Activated CD4-positive, alpha-beta T cell treated with anti-CD3 and anti-CD28 coated beads, Interleukin-2, amount 50 U/mL, for 1 hour (primary cell): Measurements from ENCODE around the gene RRAGD.
A peak's percentile ranks its signal among the peaks of the same experiment; 100 is the strongest.

Source experiments
- DNase-seq: peaks from one replicate; pipeline ENCODE4 v3.0.0-alpha.2; 2020

Gene RRAGD, protein sequence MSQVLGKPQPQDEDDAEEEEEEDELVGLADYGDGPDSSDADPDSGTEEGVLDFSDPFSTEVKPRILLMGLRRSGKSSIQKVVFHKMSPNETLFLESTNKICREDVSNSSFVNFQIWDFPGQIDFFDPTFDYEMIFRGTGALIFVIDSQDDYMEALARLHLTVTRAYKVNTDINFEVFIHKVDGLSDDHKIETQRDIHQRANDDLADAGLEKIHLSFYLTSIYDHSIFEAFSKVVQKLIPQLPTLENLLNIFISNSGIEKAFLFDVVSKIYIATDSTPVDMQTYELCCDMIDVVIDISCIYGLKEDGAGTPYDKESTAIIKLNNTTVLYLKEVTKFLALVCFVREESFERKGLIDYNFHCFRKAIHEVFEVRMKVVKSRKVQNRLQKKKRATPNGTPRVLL

GRCh38 chr6:89412071-89413005 lies at the start of gene RRAGD:
RRAGD (minus strand) TSS chr6:89412273; CDS start chr6:89411993, 280 bp downstream.
- DNase-seq, result peak; percentile 50

DNA sequence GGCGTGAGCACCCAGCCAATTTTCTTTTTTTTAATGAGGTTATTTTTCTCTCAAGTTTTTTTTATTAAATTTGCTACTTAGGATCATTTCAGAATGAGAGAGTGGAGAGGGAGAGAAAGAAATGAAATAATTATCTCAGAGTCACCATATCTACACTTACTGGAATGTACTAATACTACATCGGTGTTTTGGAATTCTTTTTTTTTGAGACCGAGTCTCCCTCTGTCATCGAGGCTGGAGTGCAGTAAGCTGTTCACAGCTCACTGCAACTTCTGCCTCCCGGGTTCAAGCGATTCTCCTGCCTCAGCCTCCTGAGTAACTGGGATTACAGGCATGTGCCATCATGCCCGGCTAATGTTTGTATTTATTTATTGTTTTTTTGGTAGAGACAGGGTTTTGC lies 48.6 kb upstream of the RRAGD start:
- DNase-seq, result no peak

GRCh38 chr6:89459501-89459900 lies 47.4 kb upstream of the RRAGD start:
- DNase-seq, result no peak

DNA sequence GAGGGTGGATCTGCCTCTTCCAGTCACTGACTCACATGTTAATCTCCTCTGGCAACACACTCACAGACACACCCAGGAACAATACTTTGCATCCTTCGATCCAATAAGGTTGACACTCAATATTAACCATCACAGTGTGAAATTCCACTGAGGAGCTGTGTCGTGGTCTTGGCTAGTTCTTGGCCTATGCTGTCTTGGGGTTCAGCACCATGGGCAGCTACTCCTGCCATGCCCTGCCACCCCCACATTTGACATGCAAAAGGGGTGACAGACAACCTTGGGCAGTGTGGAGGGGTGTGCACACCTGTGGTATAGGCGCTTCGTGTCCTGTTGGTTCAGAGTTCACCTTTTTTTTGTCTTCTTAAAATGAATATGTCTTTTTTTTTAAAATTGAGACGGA lies 46.6 kb upstream of the RRAGD start:
- no peak for DNase-seq

DNA sequence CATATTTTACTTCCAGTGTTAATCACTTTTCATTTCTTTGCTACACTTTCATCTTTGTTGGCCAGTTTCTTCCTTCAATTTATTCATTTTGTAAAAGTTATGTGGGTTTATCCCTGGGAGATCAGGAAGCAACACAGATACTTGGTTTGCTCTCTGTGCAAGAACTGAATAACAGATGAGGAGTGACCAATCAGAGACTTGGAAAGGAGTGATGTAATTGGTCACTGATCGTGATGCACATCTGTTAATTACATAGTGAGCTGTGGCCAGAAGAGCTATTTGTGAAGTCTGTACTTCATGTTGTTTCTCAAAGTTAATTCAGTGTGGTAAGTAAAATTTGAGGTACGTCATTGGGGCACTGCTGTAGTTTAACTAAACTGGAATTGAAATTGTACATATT lies 42.2 kb upstream of the RRAGD start:
- no peak for DNase-seq

GRCh38 chr6:89452281-89452680 lies 40.2 kb upstream of the RRAGD start:
- DNase-seq, result no peak

DNA sequence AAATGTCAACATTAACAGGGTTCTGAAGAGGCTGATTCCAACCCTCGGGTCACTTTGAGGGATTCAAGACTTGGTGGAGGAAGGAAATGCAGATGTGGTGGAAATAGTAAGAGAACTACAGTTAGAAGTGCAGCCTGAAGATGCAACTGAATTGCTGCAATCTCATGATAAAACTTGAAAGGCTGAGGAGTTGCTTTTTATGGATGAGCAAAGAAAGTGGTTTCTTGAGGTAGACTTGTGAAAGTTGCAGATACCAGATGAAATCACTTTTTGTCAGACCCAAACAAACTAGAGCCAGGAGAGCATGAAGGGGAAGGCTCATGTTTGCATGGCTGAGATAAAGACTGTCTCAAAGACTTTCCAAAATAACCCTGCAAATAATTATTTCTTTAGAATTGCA lies 37.1 kb upstream of the RRAGD start:
- no peak for DNase-seq

- no peak for DNase-seq
Measured at GRCh38 chr6:89443658-89444057, 31.6 kb upstream of the RRAGD start.

DNA sequence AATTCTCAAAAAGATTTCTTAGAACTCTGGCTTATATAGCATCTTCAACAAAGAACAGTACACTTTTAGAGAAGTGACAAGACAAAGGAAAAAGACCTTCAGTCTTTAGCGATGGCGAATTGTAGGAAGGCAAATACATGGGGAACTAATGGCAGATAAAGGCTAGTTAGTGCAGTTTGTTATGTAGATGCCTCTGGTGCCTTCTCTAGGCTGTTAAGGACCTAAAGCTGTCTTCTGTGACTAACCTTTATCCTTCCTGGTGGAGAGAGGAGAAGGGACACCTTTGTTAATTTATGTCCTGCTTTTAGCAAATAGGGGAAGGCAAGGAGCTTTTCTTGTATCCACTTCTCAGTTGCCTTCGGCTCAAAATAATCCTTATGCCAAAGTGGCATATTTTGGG lies 28.1 kb upstream of the RRAGD start:
- no peak for DNase-seq

DNA sequence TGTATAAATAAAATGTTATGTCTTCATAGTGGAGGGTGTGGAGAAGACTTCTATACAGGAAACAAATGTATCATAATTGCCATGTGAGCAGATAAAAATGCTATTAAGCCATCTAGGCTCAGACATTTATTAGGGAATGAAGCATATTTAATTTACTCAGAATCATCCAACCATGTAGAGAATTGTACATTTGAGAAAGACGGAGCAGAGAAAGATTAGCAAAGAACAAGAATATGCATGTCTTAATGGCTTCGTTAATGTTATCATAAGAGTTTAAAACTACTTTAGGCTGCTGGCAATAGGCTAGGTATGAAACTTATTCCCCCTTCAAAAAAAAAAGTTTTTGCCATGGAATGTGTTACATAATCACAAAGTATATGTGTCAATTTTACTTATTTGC lies 26.9 kb upstream of the RRAGD start:
- DNase-seq, result no peak

GRCh38 chr6:89438248-89438647 lies 26.2 kb upstream of the RRAGD start:
- no peak for DNase-seq

DNA sequence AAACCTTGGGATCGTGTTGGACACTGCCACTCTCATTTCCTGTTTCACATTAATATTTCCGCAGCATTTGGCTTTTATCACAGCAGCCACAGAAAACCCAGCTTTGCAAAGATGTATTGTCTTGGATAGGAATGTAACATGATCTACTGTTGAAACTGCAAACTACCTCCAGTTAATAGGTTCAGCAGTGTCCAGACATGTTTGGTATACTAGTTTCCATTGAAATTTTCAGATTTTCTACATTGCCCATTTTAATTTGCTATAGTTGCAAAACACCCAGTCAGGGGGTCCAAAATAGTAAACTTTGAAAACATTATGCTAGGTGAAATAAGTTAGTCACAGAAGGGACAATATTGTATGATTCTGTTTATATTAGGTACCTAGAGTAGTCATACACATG lies 24.2 kb upstream of the RRAGD start:
- DNase-seq, result no peak

DNA sequence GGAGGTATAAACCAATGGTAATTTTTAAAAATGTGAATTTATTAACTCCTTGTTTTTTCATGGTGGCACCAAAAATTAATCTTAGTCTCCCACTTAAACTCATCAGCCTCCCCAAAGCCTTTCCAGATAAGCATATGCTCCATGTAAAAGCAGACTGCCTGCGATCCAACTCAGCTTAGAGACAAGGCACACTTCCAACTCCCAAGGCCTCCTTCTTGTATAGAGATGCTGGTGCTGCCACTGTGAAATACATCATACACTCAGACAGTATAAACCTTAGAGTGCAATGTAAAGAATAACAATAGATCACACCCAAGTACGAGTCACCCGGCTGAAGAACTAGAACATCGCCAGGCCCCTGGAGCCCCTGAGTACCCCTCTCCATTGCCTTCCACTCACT lies 22.9 kb upstream of the RRAGD start:
- no peak for DNase-seq

DNA sequence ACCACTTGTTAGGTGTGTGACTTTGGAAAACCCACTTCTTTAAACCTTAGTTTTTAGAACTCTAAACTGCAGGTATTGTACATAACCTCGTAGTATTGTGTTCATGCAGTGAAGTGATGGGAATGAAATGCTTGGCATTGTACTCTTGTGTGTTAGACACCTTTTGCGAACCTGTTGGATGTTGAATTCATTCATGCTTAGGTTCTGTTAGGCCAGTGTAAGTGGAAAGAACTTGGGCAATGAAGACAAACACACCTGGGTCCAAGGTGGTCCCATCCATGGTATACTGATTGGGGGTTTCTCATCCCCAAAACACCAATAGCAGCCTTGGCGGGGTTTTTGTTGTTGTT lies 22.1 kb upstream of the RRAGD start:
- DNase-seq, result no peak

DNA sequence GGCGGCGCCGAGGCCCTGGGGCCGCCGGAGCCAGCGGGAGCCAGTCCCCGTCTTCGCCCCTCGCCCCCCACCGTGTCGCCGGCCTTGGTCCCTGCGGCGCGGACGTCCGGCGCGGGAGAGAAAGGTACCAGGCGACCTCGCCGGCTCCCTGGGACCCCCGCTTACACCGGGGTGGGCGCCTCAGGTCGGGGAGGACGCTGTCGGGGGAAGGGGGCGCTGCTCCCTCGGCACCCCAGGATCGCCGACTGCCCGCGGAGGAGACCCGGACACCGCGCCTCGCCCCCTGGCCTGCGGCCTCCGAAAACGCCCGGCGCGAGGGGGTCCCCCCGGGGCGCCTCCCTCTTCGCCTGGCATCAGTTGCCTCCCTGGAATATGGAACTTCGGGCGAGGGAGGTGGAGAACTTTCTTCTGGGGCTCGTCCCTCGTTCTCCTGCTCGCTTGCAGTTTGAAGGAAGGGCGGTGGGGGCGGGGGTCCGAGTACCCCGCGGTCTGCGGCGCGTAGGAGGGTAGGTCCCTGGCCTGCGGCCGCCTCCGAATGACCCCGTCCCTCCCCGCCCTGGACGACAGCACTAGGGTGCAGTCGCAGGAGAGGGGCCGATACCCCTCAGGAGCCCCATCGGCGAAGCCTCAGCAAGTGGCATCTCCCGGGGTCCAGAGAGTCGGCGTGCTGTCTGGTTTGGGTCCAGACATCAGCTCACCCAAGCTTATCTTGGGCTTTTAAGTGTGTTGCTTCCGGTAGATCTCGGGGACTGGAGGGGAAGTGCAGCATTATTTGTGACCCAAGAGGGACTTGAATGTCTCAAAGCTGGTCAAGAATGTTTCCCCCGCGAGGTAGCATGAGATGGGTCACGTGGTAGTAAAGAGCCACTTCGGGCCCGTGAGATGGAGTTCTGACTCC lies 21.4 kb upstream of the RRAGD start:
- peak; percentile 3 for DNase-seq

DNA sequence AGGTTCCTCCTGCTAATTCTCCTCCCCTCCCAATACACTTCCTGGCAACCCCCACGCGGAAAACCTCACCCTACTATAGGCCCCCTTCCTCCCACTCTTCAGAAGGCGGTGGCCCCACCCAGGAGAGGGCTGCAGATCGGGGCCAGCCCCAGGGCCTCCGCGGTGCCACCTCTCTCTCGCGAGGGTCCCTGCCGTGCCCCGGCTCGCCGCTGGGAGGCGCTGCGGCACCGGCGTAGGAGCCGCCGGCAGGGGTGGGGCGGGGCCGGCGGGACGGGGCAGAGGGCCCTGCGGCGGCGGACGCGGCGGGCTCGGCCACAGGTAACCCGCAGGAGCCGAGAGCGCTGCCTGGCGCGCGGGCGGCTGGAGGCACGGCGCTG lies 20.8 kb upstream of the RRAGD start, which contains the start of gene ANKRD6:
Gene ANKRD6 (plus strand): TSS at position 278 of the 377 bp plus-strand sequence. CDS start 133,825 bp downstream, outside the sequence.
- peak; percentile 78 for DNase-seq

DNA sequence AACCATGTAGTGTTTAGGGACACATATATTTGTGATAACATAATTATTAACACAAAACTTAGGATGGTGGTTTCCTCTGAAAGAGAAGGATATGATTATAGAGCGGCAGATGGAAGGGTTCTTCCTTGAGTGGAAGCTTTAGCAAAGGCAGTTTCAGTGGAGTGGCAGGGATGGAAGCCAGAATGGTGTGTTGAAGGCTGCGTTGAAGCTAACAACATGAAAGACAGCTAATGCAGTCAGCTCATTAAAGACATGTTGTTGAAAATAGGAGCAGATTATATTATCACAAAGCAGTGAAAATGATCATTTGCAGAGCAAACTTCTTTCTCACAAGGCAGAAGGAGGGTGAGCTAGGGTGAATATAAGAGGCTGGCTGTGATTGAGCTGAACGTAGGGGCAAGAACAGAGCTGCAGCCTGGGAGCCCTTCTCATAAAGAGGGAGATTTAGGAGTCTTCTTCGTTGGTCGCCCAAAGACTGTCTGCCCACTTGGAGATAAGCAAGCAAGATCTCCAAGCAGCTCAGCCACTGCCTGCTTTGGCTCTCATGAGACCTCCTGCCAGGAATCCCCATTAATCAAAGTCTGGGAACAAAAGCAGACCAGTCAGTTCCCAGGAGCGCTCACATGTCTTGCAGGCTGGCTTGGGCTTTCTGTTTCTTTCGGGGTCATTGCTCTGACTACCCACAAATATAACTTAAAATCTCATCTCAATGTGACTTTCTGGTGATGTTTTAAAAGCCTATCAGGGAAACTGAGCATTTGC lies 18.3 kb upstream of the RRAGD start:
- DNase-seq, result no peak

DNA sequence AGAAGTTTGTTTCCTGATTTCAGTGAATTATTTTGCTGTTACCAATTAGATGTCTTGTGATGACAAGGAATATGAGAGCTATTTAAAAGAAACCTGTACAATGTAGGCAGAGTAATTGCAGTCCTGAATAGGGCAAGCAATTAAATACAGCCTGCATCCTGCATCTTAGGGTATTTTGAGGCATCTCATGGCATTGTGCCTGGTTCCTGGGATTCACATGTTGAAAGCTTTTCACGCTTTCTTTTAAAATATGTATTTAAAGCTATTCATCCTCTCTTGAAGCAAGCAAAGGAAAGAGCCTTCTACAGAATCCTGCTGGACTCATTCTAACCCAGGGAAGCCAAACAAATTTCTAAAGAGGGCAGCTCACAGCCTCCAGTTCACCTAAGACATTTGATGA lies 4.7 kb upstream of the RRAGD start:
- DNase-seq, result no peak

- DNase-seq, result no peak
Measured at GRCh38 chr6:89415185-89415584, 3.1 kb upstream of the RRAGD start.

- DNase-seq, result no peak
Measured at GRCh38 chr6:89414215-89414614, 2.1 kb upstream of the RRAGD start.

DNA sequence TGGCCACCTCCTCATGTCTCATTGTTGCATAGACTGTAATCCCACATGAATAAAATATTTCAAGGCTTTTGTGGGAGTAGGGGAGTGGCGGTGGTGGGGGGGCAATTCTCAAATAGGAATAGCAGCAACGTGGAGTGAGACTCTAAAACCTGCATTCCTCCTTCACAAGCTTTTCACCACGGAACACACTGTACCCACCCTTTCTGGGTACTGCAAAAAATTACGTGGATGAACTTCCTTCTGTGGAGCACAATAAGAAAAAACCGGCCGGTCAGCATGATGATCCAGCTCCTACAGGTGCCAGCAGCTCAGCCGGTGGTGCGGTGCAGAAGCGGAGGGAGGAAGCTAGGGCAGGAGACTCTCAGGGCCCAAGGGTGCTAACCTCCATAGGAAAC lies 930 bp upstream of the RRAGD start:
- no peak for DNase-seq
